Measurements from ENCODE around the gene MATN3.

GRCh38 chr2:20016346-20016745 is 3.9 kb upstream of the MATN3 start:
- 0 out of 2 replicates have a peak, but pooled peaks have one; percentile 30 for TF ChIP-seq CTCF (conservative IDR thresholded peaks at IDR 0.05; ENCODE audit: low read depth, low read length)
- TF ChIP-seq EZH2 (IDR thresholded peaks at IDR 0.05; ENCODE audit: low read length, unreplicated experiment): no peak

Measured in PC-3 (cell line).